Activated naive CD8-positive, alpha-beta T cell treated with anti-CD3 and anti-CD28 coated beads, Interleukin-2, amount 50 U/mL, for 24 hours (primary cell): Measurements from ENCODE around the gene KANSL1L.

Source experiments
- ATAC-seq: fragments of 150-1000 bp; cut with Tn5 transposase; one replicate; pipeline ENCODE4 v1.10.0; 2021
- DNase-seq: peaks from one replicate; pipeline ENCODE4 v3.0.0; 2021
- H3K27ac Mint-ChIP-seq: one replicate; pipeline ENCODE4 v1.8.0; 2021; ENCODE audit warnings: mild to moderate bottlenecking, mixed read lengths
- H3K27me3 Mint-ChIP-seq: one replicate; pipeline ENCODE4 v1.8.0; 2021; ENCODE audit warnings: mixed read lengths
- H3K36me3 Mint-ChIP-seq: one replicate; pipeline ENCODE4 v1.8.0; 2021; ENCODE audit warnings: low read depth, mixed read lengths
- H3K4me1 Mint-ChIP-seq: one replicate; pipeline ENCODE4 v1.8.0; 2021; ENCODE audit warnings: mixed read lengths
- H3K4me3 Mint-ChIP-seq: one replicate; pipeline ENCODE4 v1.8.0; 2021; ENCODE audit warnings: mild to moderate bottlenecking, moderate library complexity, mixed read lengths
- H3K9me3 Mint-ChIP-seq: one replicate; pipeline ENCODE4 v1.8.0; 2021; ENCODE audit warnings: mixed read lengths

KANSL1L gene

DNA sequence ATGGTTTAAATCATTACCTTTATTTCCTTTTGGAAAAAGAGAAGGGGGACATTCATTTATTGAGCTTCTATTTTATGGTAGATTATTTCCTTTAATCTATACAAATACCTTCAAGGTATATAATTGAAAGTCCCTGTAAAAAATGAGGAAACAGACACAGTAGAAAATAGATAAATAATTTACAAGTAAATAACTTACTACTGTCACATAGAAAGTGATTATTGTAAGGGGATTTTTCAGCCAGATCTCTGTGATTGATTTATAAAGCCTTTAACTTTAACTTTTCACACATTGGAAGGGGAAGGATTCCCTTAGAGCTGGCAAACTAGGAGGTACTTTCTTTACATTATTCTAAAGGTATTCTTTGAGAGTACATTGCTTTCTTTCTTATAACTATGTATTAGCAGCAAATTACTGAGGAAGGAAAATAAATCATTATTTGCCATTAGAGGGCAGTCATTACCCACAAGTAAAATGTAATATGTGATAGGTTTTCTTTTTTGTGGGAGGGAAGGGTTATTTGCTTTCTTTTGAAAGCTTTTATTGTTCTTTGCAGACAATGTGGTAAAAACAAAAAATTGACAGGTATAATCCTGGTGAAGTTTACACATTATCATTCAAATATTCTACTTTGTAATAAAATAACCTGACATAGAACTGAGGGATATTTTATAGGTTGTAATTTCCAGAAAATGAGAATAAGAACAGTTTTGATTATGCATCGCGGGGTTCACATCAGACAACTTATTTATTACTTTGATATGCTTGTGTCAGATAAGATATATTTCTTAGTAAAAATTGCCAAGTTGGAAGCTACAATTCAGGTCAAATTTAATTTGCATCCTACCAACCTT, 193.6 kb downstream of the KANSL1L start:
- no peak overlapping the region for H3K27ac Mint-ChIP-seq
- H3K4me1 Mint-ChIP-seq: no peaks in the 10 kb centered on the region
- no peaks in the 10 kb centered on the region for H3K36me3 Mint-ChIP-seq
- no peak for ATAC-seq
- H3K9me3 Mint-ChIP-seq: no peaks in the 10 kb centered on the region
- no peak overlapping the region for H3K4me3 Mint-ChIP-seq
- no peak for DNase-seq
- peaks cover 3% of the 10 kb centered on the region for H3K27me3 Mint-ChIP-seq

DNA sequence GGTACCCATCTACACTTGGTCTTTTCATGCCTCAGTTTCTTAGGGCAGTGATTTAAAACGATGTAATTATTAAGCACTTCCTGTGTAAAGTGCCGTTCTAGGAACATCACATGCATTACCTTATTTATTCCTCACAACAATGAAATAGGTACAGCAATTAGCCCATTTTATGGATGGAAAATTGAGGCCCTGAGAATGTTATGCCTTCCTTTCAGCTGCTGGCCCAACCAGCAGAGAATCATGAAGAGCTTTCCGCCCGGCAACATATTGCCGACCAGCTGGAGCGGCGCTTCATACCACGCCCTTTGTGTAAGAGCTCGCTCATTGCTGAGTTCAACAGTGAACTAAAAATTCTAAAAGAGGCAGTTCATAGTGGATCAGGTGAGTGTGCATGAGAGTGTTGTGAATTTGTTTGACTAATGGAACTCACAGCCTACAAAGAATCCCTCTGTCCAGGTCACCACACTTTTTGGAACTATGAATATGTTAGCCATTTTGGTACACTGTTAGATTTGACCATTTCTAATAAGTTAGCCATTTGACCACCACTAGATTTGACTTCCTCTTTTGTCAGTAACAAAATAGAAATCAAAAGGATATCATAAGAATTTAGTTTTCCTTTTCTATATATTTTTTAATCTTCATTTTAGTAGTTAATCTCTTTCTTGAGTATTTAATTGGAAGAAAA, 194.4 kb downstream of the KANSL1L start:
- no peaks in the 10 kb centered on the region for H3K4me1 Mint-ChIP-seq
- H3K4me3 Mint-ChIP-seq: no peak overlapping the region
- no peaks in the 10 kb centered on the region for H3K9me3 Mint-ChIP-seq
- no peak for DNase-seq
- H3K27me3 Mint-ChIP-seq: peaks cover 3% of the 10 kb centered on the region
- ATAC-seq: no peak
- no peak overlapping the region for H3K27ac Mint-ChIP-seq
- no peaks in the 10 kb centered on the region for H3K36me3 Mint-ChIP-seq

DNA sequence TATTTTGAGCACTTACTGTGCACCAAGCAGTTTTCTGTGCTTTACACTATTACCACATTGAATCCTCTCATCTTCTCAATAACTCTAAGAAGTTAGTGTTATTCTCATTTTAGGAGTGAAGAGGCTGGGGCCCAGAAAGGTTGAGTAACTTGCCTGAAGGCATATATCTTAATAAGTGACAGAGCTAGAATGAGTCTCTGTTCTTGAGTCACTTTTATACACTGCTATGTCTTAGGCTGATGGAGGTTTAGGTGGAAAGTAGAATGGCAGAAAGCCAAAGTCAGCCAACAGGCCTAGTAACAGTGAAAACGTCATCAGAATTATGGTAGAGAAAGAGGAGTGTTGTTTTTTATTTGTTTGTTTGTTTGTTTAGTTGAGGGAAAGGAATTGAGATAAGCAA, 196.6 kb downstream of the KANSL1L start:
- Mint-ChIP-seq H3K27ac (no peak overlapping the region), H3K4me3 (no peak overlapping the region), H3K36me3 (no peaks in the 10 kb centered on the region), H3K9me3 (no peaks in the 10 kb centered on the region), H3K4me1 (no peaks in the 10 kb centered on the region), H3K27me3 (peaks cover 3% of the 10 kb centered on the region)
- ATAC-seq: no peak
- DNase-seq: no peak

DNA sequence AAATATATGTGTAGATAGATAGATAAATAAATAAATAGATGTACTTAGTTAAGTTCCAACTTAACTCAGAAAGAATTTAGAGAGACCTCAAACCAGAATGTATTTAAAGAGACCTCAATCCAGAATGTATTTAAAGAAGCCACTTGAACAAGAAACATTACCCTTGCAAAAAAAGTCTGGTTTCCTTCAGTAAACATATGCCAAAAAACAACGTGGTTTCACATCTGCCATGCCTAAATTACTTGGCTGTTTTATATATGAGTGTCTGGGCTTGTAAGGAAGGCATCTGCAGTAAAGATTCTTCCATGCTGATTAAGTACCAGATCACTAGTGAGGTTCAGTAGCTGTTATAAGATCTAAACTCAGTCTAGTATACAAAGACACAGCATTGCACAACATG, 197.9 kb downstream of the KANSL1L start:
- no peak overlapping the region for H3K27ac Mint-ChIP-seq
- no peak for ATAC-seq
- H3K36me3 Mint-ChIP-seq: no peaks in the 10 kb centered on the region

More for the DNA sequence above, 197.9 kb downstream of the KANSL1L start:
- H3K4me3 Mint-ChIP-seq: no peak overlapping the region
- no peaks in the 10 kb centered on the region for H3K4me1 Mint-ChIP-seq
- H3K9me3 Mint-ChIP-seq: no peaks in the 10 kb centered on the region
- H3K27me3 Mint-ChIP-seq: peaks cover 3% of the 10 kb centered on the region
- no peak for DNase-seq
